GM23248 (cell line): ENCODE data around the gene STRIP1.

ENCODE experiments used
- EZH2 ChIP-seq: fragments of 200-600 bp; sonication (generic); IDR thresholded peaks from 2 replicates; pipeline ENCODE4 v1.6.1; 2018; ENCODE audit warnings: antibody characterized with exemption, mild to moderate bottlenecking; ENCODE audit not compliant: insufficient read depth, poor library complexity, severe bottlenecking
- EZH2phosphoT487 ChIP-seq: fragments of 200-600 bp; sonication (generic); IDR thresholded peaks from 2 replicates; pipeline ENCODE4 v1.6.1; 2018; ENCODE audit warnings: antibody characterized with exemption, moderate library complexity, mild to moderate bottlenecking, low read depth; ENCODE audit not compliant: insufficient read depth

DNA sequence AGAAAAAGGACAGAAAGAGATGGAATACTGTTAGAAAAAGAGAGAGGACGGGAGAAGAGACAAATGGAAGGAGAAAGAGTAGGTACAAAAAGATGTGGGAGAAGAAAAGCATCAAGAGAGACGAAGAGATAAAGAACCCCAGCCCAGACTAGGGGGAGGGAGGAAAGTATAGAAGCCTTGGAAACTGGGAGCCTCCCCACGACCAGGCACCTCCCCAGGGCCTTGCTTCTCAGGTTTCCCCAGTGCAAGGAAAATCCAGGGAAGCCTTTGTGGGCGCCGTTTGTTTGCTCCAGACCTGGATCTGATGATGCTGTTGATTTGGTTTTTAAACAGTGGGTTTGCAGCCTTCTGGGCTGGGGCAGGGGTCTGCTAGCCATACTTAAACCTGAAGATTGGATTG, 51.2 kb downstream of the STRIP1 start:
- TF ChIP-seq EZH2 (no peak), EZH2phosphoT487 (no peak)
